Measurements from ENCODE around the gene RPH3AL. TPM values are rescaled to one million over a fixed set of nuclear protein-coding genes. Genes with fewer than 3 reads are reported as not detected.
"Not testable (repeated sequence)": the region's sequence is repeated elsewhere in the genome, so short reads cannot be mapped to it uniquely, and the experiment has no call there.

RPH3AL gene
- total RNA-seq, 1 experiment from 2014 or later = 3.9 TPM

GRCh38 chr17:320139-320538 is 32.5 kb downstream of the RPH3AL start:
- DNase-seq (ENCODE audit: low spot score) = no peak

GRCh38 chr17:319266-319665 is 33.3 kb downstream of the RPH3AL start:
- no peak for DNase-seq (ENCODE audit: low spot score)

GRCh38 chr17:317070-317469 is 35.5 kb downstream of the RPH3AL start:
- DNase-seq (ENCODE audit: low spot score) = not testable (repeated sequence)

GRCh38 chr17:315399-315798 is 37.2 kb downstream of the RPH3AL start:
- not testable (repeated sequence) for DNase-seq (ENCODE audit: low spot score)

- not testable (repeated sequence) for DNase-seq (ENCODE audit: low spot score)
Measured at GRCh38 chr17:314614-314944, 38.0 kb downstream of the RPH3AL start.

DNA sequence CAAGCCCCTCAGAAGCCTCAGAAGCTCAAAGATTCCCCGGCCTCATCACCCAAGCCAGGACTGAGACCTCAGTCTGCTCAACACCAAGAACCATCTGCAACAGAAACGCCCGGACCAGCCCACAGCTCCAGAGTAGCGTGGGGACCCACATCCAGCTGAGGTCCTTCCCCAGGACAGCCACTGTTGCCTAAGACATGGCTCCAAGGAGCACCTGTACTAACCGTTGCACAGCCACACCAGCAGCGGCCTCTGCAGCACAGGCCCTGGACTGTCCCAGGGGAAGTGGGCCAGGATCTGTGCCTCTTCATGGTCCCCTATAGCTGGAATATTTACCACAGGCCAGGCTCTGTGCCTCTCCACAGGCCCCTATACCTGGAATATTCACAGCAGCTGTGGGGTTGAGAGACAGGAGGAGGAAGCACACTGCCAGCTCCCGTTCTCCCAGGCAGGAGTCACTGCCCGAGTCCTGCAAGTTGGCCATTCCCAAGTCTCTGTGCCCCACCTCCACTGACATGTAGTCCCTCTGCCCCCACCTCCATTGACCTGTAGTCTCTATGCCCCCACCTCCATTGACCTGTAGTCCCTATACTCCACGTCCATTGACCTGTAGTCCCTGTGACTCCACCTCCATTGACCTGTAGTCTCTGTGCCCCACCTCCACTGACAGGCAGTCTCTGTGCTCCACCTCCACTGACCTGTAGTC is 38.5 kb downstream of the RPH3AL start:
- no peak for DNase-seq (ENCODE audit: low spot score)

GRCh38 chr17:313231-313630 is 39.4 kb downstream of the RPH3AL start:
- DNase-seq (ENCODE audit: low spot score) = no peak

GRCh38 chr17:312476-313148 is 40.0 kb downstream of the RPH3AL start:
- no peak for DNase-seq (ENCODE audit: low spot score)

DNA sequence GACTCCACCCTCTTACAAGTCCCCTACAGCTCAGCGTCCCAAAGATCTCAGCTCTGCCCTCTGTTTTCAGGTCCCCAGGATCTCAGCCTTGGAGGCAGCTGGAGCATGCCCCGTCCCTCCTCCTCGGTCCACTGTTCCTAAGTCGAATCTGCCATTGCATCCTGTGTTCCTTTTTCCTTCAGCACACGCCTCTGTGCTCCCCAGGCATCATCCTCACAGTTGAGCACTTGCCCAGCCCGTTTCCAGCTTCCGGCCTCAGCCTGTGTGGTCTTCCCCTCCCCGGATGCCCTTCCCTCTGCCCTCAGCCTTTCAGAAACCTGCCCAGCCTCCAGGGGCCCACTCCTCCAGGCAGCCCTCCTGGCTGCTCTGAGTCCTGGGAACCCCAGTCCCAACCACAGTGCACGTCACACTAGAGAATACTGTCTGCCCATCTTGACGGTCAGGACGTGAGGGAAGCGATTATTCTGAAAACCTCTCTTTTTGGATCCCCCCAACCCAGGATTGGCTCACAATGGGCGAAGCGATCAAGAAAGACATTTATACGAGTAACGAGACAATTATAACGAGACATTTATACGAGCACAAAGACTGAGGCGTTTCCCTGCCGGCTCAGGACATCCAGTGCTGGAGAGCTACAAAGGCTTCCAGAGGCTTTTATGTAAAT is 41.4 kb downstream of the RPH3AL start:
- no peak for DNase-seq (ENCODE audit: low spot score)

DNA sequence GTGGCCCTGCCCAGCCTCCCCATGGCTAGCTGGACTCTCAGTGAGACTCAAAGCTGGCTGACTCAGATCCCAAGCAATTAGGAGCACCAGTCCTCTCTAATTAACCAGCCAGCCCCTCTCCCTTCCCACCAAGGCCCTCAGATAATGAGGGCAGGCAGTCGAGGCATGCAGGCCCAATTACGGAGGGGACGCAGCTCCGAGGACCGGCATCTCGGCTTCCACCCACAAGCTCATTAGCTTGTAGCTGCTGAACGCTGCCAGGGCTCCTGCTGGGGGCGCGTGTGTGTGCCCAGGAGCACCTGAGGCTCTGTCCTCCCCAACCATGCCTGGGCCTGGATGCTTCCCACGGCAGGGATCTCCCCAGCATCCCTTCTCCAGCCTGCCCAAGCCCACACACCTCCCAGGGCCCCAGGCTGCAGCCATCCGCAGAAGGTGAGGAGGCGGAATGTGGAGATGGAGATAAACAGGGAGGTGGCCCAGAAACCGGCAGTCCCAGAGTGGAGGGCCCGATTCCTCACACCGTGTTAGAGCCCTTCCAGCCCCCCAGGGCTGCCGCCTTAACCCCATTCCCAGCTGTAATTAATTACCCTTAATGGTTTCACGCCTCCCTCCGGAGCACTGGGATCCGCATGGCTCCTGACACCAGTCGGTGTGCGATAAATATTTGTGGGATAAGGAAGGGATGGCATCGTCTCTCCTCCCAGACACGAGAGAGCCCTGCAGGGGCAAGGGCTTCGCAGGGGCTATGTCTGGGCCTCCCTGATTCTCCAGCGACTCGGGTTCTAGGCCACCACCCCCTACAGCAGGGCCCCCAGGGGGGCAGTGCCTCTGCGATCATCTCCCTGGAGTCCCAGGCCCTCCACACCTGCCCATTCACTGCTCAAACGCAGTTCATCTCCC is 42.2 kb downstream of the RPH3AL start:
- DNase-seq (ENCODE audit: low spot score) = no peak

- DNase-seq (ENCODE audit: low spot score) = no peak
Measured at GRCh38 chr17:309361-309888, 43.2 kb downstream of the RPH3AL start.

DNA sequence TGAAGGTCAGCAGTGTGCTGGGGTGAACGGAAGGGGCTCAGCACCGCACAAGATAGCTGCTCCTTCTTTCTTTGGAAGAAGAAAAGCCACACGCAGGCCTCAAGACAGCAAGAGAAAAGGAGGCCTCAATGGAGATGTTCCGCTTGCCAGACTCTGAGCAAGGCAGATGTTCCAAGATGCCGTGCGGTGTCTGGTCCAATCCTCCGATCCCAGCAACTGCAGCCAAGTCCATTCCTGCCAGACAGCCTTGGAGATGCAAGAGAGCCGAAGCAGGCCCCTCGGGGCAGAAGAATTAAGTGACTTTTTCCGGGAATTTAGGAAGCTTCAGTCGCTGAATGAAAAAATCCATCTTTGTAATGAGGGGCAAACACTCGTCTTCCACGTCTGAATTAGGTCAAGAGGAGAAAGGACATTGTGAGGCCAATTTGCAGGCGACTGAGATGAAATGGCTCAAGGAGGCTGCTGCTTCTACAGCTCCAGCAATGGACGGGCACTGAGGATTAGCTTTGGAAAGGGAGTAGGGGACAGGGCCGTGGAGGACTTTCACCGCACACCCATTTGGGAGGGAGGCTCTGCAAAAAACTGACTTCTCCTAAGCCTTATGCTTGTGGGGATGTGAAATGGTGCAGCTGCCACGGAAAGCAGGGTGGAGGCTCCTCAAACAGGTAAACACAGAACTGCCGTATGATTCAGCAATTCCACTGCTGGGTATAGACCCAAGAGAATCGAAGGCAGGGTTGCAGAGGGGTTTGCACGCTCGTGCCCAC is 44.7 kb downstream of the RPH3AL start:
- DNase-seq (ENCODE audit: low spot score) = no peak

DNA sequence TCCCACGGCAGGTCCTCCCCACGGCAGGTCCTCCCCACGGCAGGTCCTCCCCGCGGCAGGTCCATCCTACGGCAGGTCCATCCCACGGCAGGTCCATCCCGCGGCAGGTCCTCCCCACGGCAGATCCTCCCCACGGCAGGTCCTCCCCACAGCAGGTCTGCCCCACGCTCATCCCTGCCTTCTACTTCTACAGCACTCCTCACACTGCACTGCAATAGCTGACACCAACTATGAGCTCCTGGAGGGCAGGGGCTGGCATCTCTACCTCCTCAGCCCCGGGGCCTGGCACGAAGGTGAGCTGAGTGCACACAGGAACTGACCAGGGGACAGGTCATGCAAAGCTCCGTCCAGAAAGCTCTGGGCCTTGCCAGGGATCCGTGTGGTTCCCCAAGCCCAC is 45.3 kb downstream of the RPH3AL start:
- DNase-seq (ENCODE audit: low spot score) = no peak

GRCh38 chr17:306536-307294 is 45.9 kb downstream of the RPH3AL start:
- no peak for DNase-seq (ENCODE audit: low spot score)

- DNase-seq (ENCODE audit: low spot score) = no peak
Measured at GRCh38 chr17:306116-306515, 46.5 kb downstream of the RPH3AL start.

DNA sequence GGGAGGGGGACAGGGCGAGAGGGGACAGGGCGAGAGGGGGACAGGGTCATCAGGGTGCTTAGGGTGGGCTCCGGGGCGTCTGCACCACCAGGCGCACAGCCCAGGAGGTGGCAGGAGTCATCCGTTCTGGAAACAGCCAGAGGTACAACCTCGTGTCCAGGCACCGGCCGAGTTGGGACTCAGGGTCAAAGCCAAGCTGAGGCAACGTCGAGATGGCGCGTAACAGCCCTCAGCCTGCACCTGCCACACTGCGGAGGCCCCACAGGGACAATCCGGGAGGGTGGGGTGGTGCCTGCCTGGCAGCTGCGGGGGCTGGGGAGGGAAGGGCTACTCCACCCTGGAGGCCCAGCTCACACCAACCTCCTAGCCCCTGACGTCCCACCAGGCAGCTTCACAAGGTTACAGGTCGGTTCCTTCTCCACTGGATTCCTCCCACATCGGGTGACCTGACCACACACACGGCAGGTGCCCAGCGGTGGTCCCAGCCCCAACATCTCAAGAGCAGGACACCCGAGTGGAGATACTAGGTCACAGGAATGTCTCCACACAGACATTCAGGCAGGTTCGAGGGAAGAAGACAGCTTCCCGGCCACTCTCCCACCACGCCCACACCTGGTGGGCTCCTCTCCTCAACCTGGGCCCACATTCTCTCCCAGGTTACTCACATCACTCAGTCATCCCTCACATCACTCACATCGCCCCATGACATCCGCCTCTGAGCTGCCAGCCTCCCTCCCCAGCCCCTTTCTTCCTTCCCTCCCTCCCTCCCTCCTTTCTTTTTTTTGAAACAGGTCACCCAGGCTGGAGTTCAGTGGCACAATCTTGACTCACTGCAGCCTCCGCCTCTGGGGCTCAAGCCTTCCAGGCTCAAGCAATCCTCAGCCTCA is 47.3 kb downstream of the RPH3AL start:
- DNase-seq (ENCODE audit: low spot score) = no peak

GRCh38 chr17:304461-304860 is 48.1 kb downstream of the RPH3AL start:
- DNase-seq (ENCODE audit: low spot score) = no peak

- no peak for DNase-seq (ENCODE audit: low spot score)
Measured at GRCh38 chr17:303168-303567, 49.4 kb downstream of the RPH3AL start.

DNA sequence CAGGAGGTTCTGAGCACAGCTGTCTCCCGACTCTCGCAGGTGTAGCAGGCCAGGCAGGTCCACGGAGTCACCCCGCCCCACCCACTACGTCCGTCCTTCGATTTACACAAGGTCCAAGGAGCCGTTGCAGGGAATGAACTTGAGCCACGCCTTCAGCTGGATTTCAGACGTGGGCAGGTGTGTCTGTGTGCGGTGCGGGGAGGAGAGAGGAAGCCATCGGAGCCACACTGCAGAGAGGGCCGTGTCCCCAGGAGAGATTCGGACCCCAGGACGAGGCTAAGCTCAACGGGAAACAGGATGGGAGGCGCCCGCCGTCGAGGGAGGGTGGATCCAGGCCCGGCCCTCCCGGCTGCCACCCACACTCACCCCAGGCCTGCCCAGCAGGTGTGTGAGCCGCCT is 50.3 kb downstream of the RPH3AL start:
- no peak for DNase-seq (ENCODE audit: low spot score)
